Liver (tissue), 9 donors: ENCODE measurements around the gene LRRFIP2. TPM values are rescaled to one million over a fixed set of nuclear protein-coding genes. Genes with fewer than 3 reads are reported as not detected.

Source experiments
- DNase-seq: peaks from one replicate; pipeline ENCODE4 v3.0.0-alpha.2; 2017; ENCODE audit warnings: low spot score
- H3K27ac ChIP-seq, 2 donors: one replicate each; pipeline ENCODE4 v1.7.0; 2013; ENCODE audit warnings: inconsistent platforms in 2 of 2, low read length in 2 of 2, control low read depth in 1 of 2, low read depth in 1 of 2, mild to moderate bottlenecking in 1 of 2
- H3K27me3 ChIP-seq, 4 donors: one replicate each; pipeline versions ENCODE4 v1.6.1 to v1.7.0; 2013; ENCODE audit warnings: low read length in 3 of 4, inconsistent platforms in 1 of 4, mild to moderate bottlenecking in 1 of 4, moderate library complexity in 1 of 4; ENCODE audit not compliant: control insufficient read depth in 4 of 4, insufficient read depth in 4 of 4
- H3K36me3 ChIP-seq, 4 donors: one replicate each; pipeline versions ENCODE4 v1.6.1 to v1.7.0; 2013; ENCODE audit warnings: low read length in 3 of 4, mild to moderate bottlenecking in 3 of 4, low read depth in 1 of 4, moderate library complexity in 1 of 4; ENCODE audit not compliant: control insufficient read depth in 4 of 4, insufficient read depth in 3 of 4
- H3K4me1 ChIP-seq, 4 donors: one replicate each; pipeline versions ENCODE4 v1.6.1 to v1.7.0; 2013; ENCODE audit warnings: low read length in 3 of 4, mild to moderate bottlenecking in 3 of 4, moderate library complexity in 1 of 4; ENCODE audit not compliant: control insufficient read depth in 4 of 4, insufficient read depth in 4 of 4
- H3K4me3 ChIP-seq, 3 donors: one replicate each; pipeline versions ENCODE4 v1.6.1 to v1.7.0; 2013; ENCODE audit warnings: low read length in 3 of 3, control low read depth in 1 of 3, low read depth in 1 of 3, mild to moderate bottlenecking in 1 of 3
- H3K9ac ChIP-seq, 2 donors: one replicate each; pipeline ENCODE4 v1.7.0; 2013; ENCODE audit warnings: low read length in 2 of 2, mild to moderate bottlenecking in 2 of 2, moderate library complexity in 2 of 2, control low read depth in 1 of 2, low read depth in 1 of 2
- H3K9me3 ChIP-seq, 4 donors: one replicate each; pipeline versions ENCODE4 v1.6.1 to v1.7.0; 2013; ENCODE audit warnings: low read length in 3 of 4; ENCODE audit not compliant: control insufficient read depth in 4 of 4
- EGR1 ChIP-seq, 2 donors: IDR thresholded peaks; 2 replicates each; pipeline ENCODE4 v1.6.1; 2016 to 2018; ENCODE audit warnings: antibody characterized with exemption in 2 of 2, low read depth in 2 of 2
- FOXA2 ChIP-seq: IDR thresholded peaks from 2 replicates; pipeline ENCODE4 v1.6.1; 2016; ENCODE audit warnings: antibody characterized with exemption
- HNF4A ChIP-seq, 2 donors: conservative IDR thresholded peaks; 2 replicates each; pipeline ENCODE4 v1.6.1; 2016; ENCODE audit warnings: antibody characterized with exemption in 2 of 2, mild to moderate bottlenecking in 2 of 2
- JUND ChIP-seq, 2 donors: IDR thresholded peaks; 2 replicates each; pipeline ENCODE4 v1.6.1; 2016; ENCODE audit warnings: antibody characterized with exemption in 2 of 2
- NR2F2 ChIP-seq: IDR thresholded peaks from 2 replicates; pipeline ENCODE4 v1.6.1; 2016; ENCODE audit warnings: antibody characterized with exemption
- RAD21 ChIP-seq, 2 donors: IDR thresholded peaks; 2 replicates each; pipeline ENCODE4 v1.6.1; 2016; ENCODE audit warnings: antibody characterized with exemption in 2 of 2, mild to moderate bottlenecking in 2 of 2
- RXRA ChIP-seq, 2 donors: IDR thresholded peaks; 2 replicates each; pipeline ENCODE4 v1.6.1; 2017 to 2018; ENCODE audit warnings: antibody characterized with exemption in 2 of 2, mild to moderate bottlenecking in 1 of 2
- SP1 ChIP-seq: IDR thresholded peaks from 2 replicates; pipeline ENCODE4 v1.6.1; 2018; ENCODE audit warnings: antibody characterized with exemption, mild to moderate bottlenecking
- ZBTB33 ChIP-seq: IDR thresholded peaks from 2 replicates; pipeline ENCODE4 v1.6.1; 2016; ENCODE audit warnings: antibody characterized with exemption
- WGBS: extraction: QIAGEN DNeasy Blood & Tissue Kit; methylation state at CpG from one replicate; pipeline ENCODE4 v1.1.7; 2013; 5-methylcytosine and 5-hydroxymethylcytosine counted together
- polyA plus RNA-seq, 2 donors: library from polyadenylated mRNA; stranded (reverse) in 1 of 2; unstranded in 1 of 2; fragments of 200-250 nt in 1 of 2; fragments of >200 nt in 1 of 2; fragmentation: Nextera tagmentation in 1 of 2; extraction: Ambion mirVana in 1 of 2; gene quantifications; one replicate each; pipeline versions ENCODE4 v1.2.1 to v1.2.3, GENCODE V29; 2013 to 2015
- total RNA-seq, 2 donors: library from RNA; depleted of rRNA; stranded (reverse); fragments of >200 nt; gene quantifications; one replicate each; pipeline ENCODE4 v1.2.3, GENCODE V29; 2014
- TF ChIP-seq, protein P1 (sequence below): IDR thresholded peaks from 2 replicates; pipeline ENCODE4 v1.6.1; 2016; ENCODE audit warnings: antibody characterized with exemption
- TF ChIP-seq, protein P2 (sequence below): fragments of 150-350 bp; IDR thresholded peaks from 2 replicates; pipeline ENCODE4 v1.5.1; 2017; ENCODE audit warnings: improper control_type of control experiment, low read depth, low read length; ENCODE audit not compliant: missing input control
- TF ChIP-seq, protein P3 (sequence below): IDR thresholded peaks from 2 replicates; pipeline ENCODE4 v1.6.1; 2016; ENCODE audit warnings: antibody characterized with exemption, mild to moderate bottlenecking
- donor health status: healthy.
- donor health status: healthy.
- donor health status: healthy.
- donor health status: healthy.
- donor health status: healthy.

Gene LRRFIP2
- total and polyA plus RNA-seq, 4 donors: 22.6 to 56.9 (median 39.8) TPM

DNA sequence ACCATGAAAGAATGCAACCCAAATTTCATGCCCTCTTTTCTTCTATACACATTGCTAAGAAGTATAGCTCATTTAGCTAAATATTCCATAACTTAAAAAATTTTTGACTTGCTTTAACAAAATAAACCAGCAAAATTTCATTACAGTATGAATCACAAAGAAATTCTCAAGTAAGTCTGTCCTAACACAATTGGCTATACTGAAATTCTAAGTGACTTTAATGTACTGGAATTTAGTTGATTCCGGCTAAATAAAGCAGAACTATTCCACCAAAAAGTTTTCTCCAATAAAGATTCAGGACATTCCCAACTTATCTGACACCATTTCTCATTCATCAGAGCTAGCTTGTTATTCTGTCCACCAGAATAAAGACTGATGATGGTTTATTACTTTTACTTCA lies 23.8 kb downstream of the LRRFIP2 start:
- no peak overlapping the region for H3K9ac ChIP-seq
- H3K9me3 ChIP-seq: no peaks in the 10 kb centered on the region
- no peak overlapping the region for H3K27ac ChIP-seq
- H3K4me1 ChIP-seq: peaks cover 7 to 24% (median 11%) of the 10 kb centered on the region in 4 donors
- no peak overlapping the region for H3K4me3 ChIP-seq
- WGBS: 98% methylated on average over 1 of the region's 1 CpG
- no peaks in the 10 kb centered on the region for H3K27me3 ChIP-seq
- peaks cover 0 to 5% (median 2%) of the 10 kb centered on the region in 4 donors for H3K36me3 ChIP-seq
- TF ChIP-seq, protein P1, sequence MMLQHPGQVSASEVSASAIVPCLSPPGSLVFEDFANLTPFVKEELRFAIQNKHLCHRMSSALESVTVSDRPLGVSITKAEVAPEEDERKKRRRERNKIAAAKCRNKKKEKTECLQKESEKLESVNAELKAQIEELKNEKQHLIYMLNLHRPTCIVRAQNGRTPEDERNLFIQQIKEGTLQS: no peak
- TF ChIP-seq ZBTB33 (no peak), SP1 (no peak), FOXA2 (no peak), NR2F2 (no peak), RXRA (IDR thresholded peaks at IDR 0.05) (no peak), EGR1 (IDR thresholded peaks at IDR 0.05; ENCODE audit: low read depth in 2 of 2) (no peak), RAD21 (IDR thresholded peaks at IDR 0.05) (no peak), JUND (IDR thresholded peaks at IDR 0.05) (no peak), HNF4A (conservative IDR thresholded peaks at IDR 0.05) (no peak)
- TF ChIP-seq, protein P2, sequence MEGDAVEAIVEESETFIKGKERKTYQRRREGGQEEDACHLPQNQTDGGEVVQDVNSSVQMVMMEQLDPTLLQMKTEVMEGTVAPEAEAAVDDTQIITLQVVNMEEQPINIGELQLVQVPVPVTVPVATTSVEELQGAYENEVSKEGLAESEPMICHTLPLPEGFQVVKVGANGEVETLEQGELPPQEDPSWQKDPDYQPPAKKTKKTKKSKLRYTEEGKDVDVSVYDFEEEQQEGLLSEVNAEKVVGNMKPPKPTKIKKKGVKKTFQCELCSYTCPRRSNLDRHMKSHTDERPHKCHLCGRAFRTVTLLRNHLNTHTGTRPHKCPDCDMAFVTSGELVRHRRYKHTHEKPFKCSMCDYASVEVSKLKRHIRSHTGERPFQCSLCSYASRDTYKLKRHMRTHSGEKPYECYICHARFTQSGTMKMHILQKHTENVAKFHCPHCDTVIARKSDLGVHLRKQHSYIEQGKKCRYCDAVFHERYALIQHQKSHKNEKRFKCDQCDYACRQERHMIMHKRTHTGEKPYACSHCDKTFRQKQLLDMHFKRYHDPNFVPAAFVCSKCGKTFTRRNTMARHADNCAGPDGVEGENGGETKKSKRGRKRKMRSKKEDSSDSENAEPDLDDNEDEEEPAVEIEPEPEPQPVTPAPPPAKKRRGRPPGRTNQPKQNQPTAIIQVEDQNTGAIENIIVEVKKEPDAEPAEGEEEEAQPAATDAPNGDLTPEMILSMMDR: no peak
- TF ChIP-seq, protein P3, sequence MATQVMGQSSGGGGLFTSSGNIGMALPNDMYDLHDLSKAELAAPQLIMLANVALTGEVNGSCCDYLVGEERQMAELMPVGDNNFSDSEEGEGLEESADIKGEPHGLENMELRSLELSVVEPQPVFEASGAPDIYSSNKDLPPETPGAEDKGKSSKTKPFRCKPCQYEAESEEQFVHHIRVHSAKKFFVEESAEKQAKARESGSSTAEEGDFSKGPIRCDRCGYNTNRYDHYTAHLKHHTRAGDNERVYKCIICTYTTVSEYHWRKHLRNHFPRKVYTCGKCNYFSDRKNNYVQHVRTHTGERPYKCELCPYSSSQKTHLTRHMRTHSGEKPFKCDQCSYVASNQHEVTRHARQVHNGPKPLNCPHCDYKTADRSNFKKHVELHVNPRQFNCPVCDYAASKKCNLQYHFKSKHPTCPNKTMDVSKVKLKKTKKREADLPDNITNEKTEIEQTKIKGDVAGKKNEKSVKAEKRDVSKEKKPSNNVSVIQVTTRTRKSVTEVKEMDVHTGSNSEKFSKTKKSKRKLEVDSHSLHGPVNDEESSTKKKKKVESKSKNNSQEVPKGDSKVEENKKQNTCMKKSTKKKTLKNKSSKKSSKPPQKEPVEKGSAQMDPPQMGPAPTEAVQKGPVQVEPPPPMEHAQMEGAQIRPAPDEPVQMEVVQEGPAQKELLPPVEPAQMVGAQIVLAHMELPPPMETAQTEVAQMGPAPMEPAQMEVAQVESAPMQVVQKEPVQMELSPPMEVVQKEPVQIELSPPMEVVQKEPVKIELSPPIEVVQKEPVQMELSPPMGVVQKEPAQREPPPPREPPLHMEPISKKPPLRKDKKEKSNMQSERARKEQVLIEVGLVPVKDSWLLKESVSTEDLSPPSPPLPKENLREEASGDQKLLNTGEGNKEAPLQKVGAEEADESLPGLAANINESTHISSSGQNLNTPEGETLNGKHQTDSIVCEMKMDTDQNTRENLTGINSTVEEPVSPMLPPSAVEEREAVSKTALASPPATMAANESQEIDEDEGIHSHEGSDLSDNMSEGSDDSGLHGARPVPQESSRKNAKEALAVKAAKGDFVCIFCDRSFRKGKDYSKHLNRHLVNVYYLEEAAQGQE: no peak
- DNase-seq: no peak

GRCh38 chr3:37149257-37149656 lies 25.1 kb downstream of the LRRFIP2 start:
- no peak for DNase-seq
- no peak overlapping the region for H3K27ac ChIP-seq
- TF ChIP-seq NR2F2: no peak
- peak in 1 of 2 donors; percentile 8 for TF ChIP-seq HNF4A (conservative IDR thresholded peaks at IDR 0.05)
- peaks cover 9 to 35% (median 21%) of the 10 kb centered on the region in 4 donors for H3K4me1 ChIP-seq
- H3K9ac ChIP-seq: no peak overlapping the region
- H3K36me3 ChIP-seq: peaks cover 0 to 5% (median 2%) of the 10 kb centered on the region in 4 donors
- 67% methylated on average over 4 of the region's 4 CpGs for WGBS
- no peaks in the 10 kb centered on the region for H3K9me3 ChIP-seq
- H3K4me3 ChIP-seq: no peak overlapping the region
- H3K27me3 ChIP-seq: no peaks in the 10 kb centered on the region
